Measurements from ENCODE around the gene OXLD1.
"Not testable (repeated sequence)": the region's sequence is repeated elsewhere in the genome, so short reads cannot be mapped to it uniquely, and the experiment has no call there.

The OXLD1 gene

GRCh38 chr17:81630274-81630673 lies 36.1 kb downstream of the OXLD1 start:
- peaks cover 12% of the 10 kb centered on the region for H3K36me3 Mint-ChIP-seq
- H3K9me3 Mint-ChIP-seq = no peaks in the 10 kb centered on the region
- no peak overlapping the region for H3K27ac Mint-ChIP-seq
- no peak overlapping the region for H3K4me3 Mint-ChIP-seq
- peaks cover 13% of the 10 kb centered on the region for H3K4me1 Mint-ChIP-seq
- no peaks in the 10 kb centered on the region for H3K27me3 Mint-ChIP-seq

- no peaks in the 10 kb centered on the region for H3K27me3 Mint-ChIP-seq
- no peak overlapping the region for H3K4me3 Mint-ChIP-seq
- no peaks in the 10 kb centered on the region for H3K9me3 Mint-ChIP-seq
- peaks cover 26% of the 10 kb centered on the region for H3K36me3 Mint-ChIP-seq
- no peak overlapping the region for H3K27ac Mint-ChIP-seq
- peaks cover 24% of the 10 kb centered on the region for H3K4me1 Mint-ChIP-seq
Measured at GRCh38 chr17:81621494-81622130, 44.8 kb downstream of the OXLD1 start.

- not testable (repeated sequence) for H3K9me3 Mint-ChIP-seq, H3K36me3 Mint-ChIP-seq, H3K27ac Mint-ChIP-seq, H3K27me3 Mint-ChIP-seq, H3K4me3 Mint-ChIP-seq
- peaks cover 31% of the 10 kb centered on the region for H3K4me1 Mint-ChIP-seq
Measured at GRCh38 chr17:81618307-81618706, 48.1 kb downstream of the OXLD1 start.

GRCh38 chr17:81616877-81617276 lies 49.5 kb downstream of the OXLD1 start:
- H3K36me3 Mint-ChIP-seq = peaks cover 7% of the 10 kb centered on the region
- no peak overlapping the region for H3K27ac Mint-ChIP-seq
- H3K4me1 Mint-ChIP-seq = peaks cover 31% of the 10 kb centered on the region
- H3K4me3 Mint-ChIP-seq = no peak overlapping the region
- H3K27me3 Mint-ChIP-seq = no peaks in the 10 kb centered on the region
- no peaks in the 10 kb centered on the region for H3K9me3 Mint-ChIP-seq

- Mint-ChIP-seq H3K4me3 (no peak overlapping the region), H3K27ac (no peak overlapping the region), H3K4me1 (peaks cover 31% of the 10 kb centered on the region), H3K9me3 (no peaks in the 10 kb centered on the region), H3K36me3 (peaks cover 5% of the 10 kb centered on the region), H3K27me3 (no peaks in the 10 kb centered on the region)
Measured at GRCh38 chr17:81615401-81615930, 50.9 kb downstream of the OXLD1 start.

Measured in activated naive CD4-positive, alpha-beta T cell treated with anti-CD3 and anti-CD28 coated beads, Interleukin-2, amount 50 U/mL, for 24 hours (primary cell).